GM12878 (cell line): Measurements from ENCODE around the gene BTBD7. TPM values are rescaled to one million over a fixed set of nuclear protein-coding genes. Genes with fewer than 3 reads are reported as not detected.

ENCODE experiments used
- ATF7 ChIP-seq: fragments of 450-650 bp; IDR thresholded peaks from 2 replicates; pipeline ENCODE4 v1.6.1; 2016; ENCODE audit warnings: low read depth, mild to moderate bottlenecking
- BCLAF1 ChIP-seq: fragments of 450-650 bp; IDR thresholded peaks from 2 replicates; pipeline ENCODE4 v1.6.1; 2017; ENCODE audit warnings: antibody characterized with exemption, mild to moderate bottlenecking, moderate library complexity
- CEBPZ ChIP-seq: fragments of 150-350 bp; IDR thresholded peaks from 2 replicates; pipeline ENCODE4 v1.6.1; 2016; ENCODE audit warnings: low read depth, low read length
- CHD2 ChIP-seq: IDR thresholded peaks from 2 replicates; pipeline ENCODE4 v1.6.1; 2011; ENCODE audit warnings: low read depth, low read length, improper control_type of control experiment, borderline replicate concordance
- EED ChIP-seq: sonication (generic); IDR thresholded peaks from 2 replicates; pipeline ENCODE4 v1.6.1; 2016; ENCODE audit warnings: antibody characterized with exemption, low read depth
- FOS ChIP-seq: IDR thresholded peaks from 3 replicates; pipeline ENCODE4 v1.6.1; 2011; ENCODE audit warnings: borderline replicate concordance; ENCODE audit not compliant: insufficient read length; ENCODE audit errors: extremely low read depth
- IKZF1 ChIP-seq: fragments of 450-650 bp; conservative IDR thresholded peaks from 2 replicates; pipeline ENCODE4 v1.6.1; 2017; ENCODE audit warnings: antibody characterized with exemption, mild to moderate bottlenecking
- NBN ChIP-seq: fragments of 450-650 bp; IDR thresholded peaks from 2 replicates; pipeline ENCODE4 v1.6.1; 2016
- POLR2A ChIP-seq: IDR thresholded peaks from 2 replicates; pipeline ENCODE4 v1.6.1; 2011; ENCODE audit warnings: low read depth, mild to moderate bottlenecking, low read length
- RAD21 ChIP-seq: IDR thresholded peaks from 2 replicates; pipeline ENCODE4 v1.6.1; 2011; ENCODE audit warnings: mild to moderate bottlenecking, low read depth, low read length, moderate library complexity; ENCODE audit not compliant: insufficient read depth
- RAD51 ChIP-seq: fragments of 450-650 bp; IDR thresholded peaks from 2 replicates; pipeline ENCODE4 v1.6.1; 2016; ENCODE audit warnings: moderate library complexity, mild to moderate bottlenecking, inconsistent platforms
- RCOR1 ChIP-seq: conservative IDR thresholded peaks from 2 replicates; pipeline ENCODE4 v1.6.1; 2012; ENCODE audit warnings: low read depth, low read length, improper control_type of control experiment
- SIX5 ChIP-seq: IDR thresholded peaks from 2 replicates; pipeline ENCODE4 v1.6.1; 2011; ENCODE audit warnings: mild to moderate bottlenecking, low read depth, low read length, moderate library complexity; ENCODE audit not compliant: severe bottlenecking
- SMARCA5 ChIP-seq: fragments of 450-650 bp; IDR thresholded peaks from 2 replicates; pipeline ENCODE4 v1.6.1; 2017; ENCODE audit warnings: mild to moderate bottlenecking
- SP1 ChIP-seq: IDR thresholded peaks from one replicate; pipeline ENCODE4 v1.6.1; 2011; ENCODE audit warnings: low read depth, low read length
- SRF ChIP-seq, 2 experiments: IDR thresholded peaks; 2 replicates each; pipeline ENCODE4 v1.6.1; 2011; ENCODE audit warnings: low read depth in 2 of 2, low read length in 2 of 2, mild to moderate bottlenecking in 1 of 2, moderate library complexity in 1 of 2
- USF1 ChIP-seq: IDR thresholded peaks from 2 replicates; pipeline ENCODE4 v1.6.1; 2011; ENCODE audit warnings: borderline replicate concordance, low read depth, mild to moderate bottlenecking, moderate library complexity, mixed read lengths, low read length; ENCODE audit not compliant: insufficient read depth; ENCODE audit errors: extremely low read length
- ZBTB11 ChIP-seq: fragments of 450-650 bp; formaldehyde crosslinking; IDR thresholded peaks from 2 replicates; pipeline ENCODE4 v1.5.0; 2022; ENCODE audit warnings: mild to moderate bottlenecking, missing genetic modification characterization
- polyA plus RNA-seq, 11 experiments: library from polyadenylated mRNA; depleted of rRNA in 4 of 11; unstranded in 6 of 11; stranded (reverse) in 5 of 11; fragments of >200 nt; fragmentation: Nextera tagmentation in 4 of 11; fragmentation: Illumina TruSeq in 1 of 11; extraction: Ambion mirVana in 4 of 11; extraction: Trizol in 1 of 11; gene quantifications; 1 replicate in 1 of 11; 2 replicates in 10 of 11; pipeline versions ENCODE4 v1.2.1 to v1.2.3, GENCODE V29; 2011 to 2016; ENCODE audit warnings: inconsistent platforms in 2 of 11, missing spikeins in 2 of 11, low read depth in 1 of 11
- total RNA-seq, 4 experiments: library from RNA; depleted of rRNA in 3 of 4; stranded (reverse); fragments of >200 nt in 3 of 4; fragmentation: Illumina TruSeq in 1 of 4; extraction: Trizol in 1 of 4; gene quantifications; 2 replicates each; pipeline versions ENCODE4 v1.2.1 to v1.2.3, GENCODE V29; 2013 to 2021

Gene BTBD7
- total and polyA plus RNA-seq, 10 of the 15 experiments (the other 5 are each of a cell fraction or from before 2014, with no cell fraction given) = 3.6 to 17.0 (median 9.6) TPM

- TF ChIP-seq BCLAF1 (no peak; the same call in 1 of the 2 replicates), SRF (IDR thresholded peaks at IDR 0.05; ENCODE audit: low read depth in 2 of 2, low read length in 2 of 2) (no peak), POLR2A (peak; percentile 90), ATF7 (peak; percentile 52), SIX5 (no peak), RCOR1 (0 out of 2 replicates have a peak, but pooled peaks have one; percentile 17), SP1 (no peak), USF1 (peak; percentile 95), EED (no peak), RAD51 (peak; percentile 59), ZBTB11 (CRISPR knock-in tag) (no peak), RAD21 (peak; percentile 16; the same call in 1 of the 2 replicates), FOS (no peak), IKZF1 (peak; percentile 64), NBN (peak; percentile 59; the same call in 1 of the 2 replicates), CEBPZ (no peak), CHD2 (0 out of 2 replicates have a peak, but pooled peaks have one; percentile 24), SMARCA5 (peak; percentile 62; the same call in 1 of the 2 replicates)
Measured at GRCh38 chr14:93332853-93333630, at the start of gene BTBD7 (continued).
